Spleen (tissue), 7 donors: ENCODE results near the gene MAGI2.

Experiments
- POLR2A ChIP-seq, 3 donors: fragments of 450-650 bp; IDR thresholded peaks; one replicate each; pipeline ENCODE4 v1.5.1; 2017; ENCODE audit warnings: antibody characterized with exemption in 3 of 3, mild to moderate bottlenecking in 1 of 3
- POLR2AphosphoS5 ChIP-seq, 3 donors: sonication (generic); formaldehyde crosslinking; IDR thresholded peaks; one replicate each; pipeline ENCODE4 v1.5.1; 2017; ENCODE audit warnings: antibody characterized with exemption in 3 of 3
- TF ChIP-seq, protein P1 (sequence below), 11 experiments: fragments of 200-600 bp in 7 of 11; fragments of 450-650 bp in 4 of 11; sonication (generic) in 4 of 11; IDR thresholded peaks in 8 of 11; conservative IDR thresholded peaks in 3 of 11; 1 replicate in 7 of 11; 2 replicates in 4 of 11; pipeline versions ENCODE4 v1.4.0 to v1.8.0; 2016 to 2021; ENCODE audit warnings: antibody characterized with exemption in 11 of 11, inconsistent platforms in 4 of 11, mild to moderate bottlenecking in 1 of 11
- donor health status: DM: no; HTN: no; CAD: no; lungs with moderate emphysema.
- donor health status: DM: no; HTN: no; CAD: no.
- donor health status: DM: no; HTN: no; CAD: no.

DNA sequence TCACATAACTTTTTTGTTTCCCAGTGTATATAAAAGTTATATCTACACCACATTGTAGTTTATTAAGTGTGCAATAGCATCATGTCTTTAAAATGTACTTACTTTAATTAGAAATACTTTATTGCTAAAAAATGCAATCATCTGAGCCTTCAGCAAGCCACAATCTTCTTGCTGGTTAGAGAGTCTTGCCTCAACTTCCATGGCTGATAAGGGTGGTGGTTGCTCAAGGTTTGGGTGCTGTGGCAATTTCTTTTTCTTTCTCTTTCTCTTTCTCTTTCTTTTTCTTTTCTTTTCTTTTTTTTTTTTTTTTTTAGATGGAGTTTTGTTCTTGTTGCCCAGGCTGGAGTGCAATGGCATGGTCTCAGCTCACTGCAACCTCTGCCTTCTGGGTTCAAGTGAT lies 360.0 kb downstream of the MAGI2 start:
- TF ChIP-seq, protein P1, sequence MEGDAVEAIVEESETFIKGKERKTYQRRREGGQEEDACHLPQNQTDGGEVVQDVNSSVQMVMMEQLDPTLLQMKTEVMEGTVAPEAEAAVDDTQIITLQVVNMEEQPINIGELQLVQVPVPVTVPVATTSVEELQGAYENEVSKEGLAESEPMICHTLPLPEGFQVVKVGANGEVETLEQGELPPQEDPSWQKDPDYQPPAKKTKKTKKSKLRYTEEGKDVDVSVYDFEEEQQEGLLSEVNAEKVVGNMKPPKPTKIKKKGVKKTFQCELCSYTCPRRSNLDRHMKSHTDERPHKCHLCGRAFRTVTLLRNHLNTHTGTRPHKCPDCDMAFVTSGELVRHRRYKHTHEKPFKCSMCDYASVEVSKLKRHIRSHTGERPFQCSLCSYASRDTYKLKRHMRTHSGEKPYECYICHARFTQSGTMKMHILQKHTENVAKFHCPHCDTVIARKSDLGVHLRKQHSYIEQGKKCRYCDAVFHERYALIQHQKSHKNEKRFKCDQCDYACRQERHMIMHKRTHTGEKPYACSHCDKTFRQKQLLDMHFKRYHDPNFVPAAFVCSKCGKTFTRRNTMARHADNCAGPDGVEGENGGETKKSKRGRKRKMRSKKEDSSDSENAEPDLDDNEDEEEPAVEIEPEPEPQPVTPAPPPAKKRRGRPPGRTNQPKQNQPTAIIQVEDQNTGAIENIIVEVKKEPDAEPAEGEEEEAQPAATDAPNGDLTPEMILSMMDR (IDR thresholded peaks at IDR 0.05 in 8 of 11, conservative IDR thresholded peaks at IDR 0.05 in 3 of 11): no peak
- TF ChIP-seq POLR2AphosphoS5 (IDR thresholded peaks at IDR 0.05) (no peak), POLR2A (IDR thresholded peaks at IDR 0.05) (no peak)
